Gastrocnemius medialis (tissue), 4 donors: Measurements from ENCODE around the gene ERAP2. TPM values are rescaled to one million over a fixed set of nuclear protein-coding genes. Genes with fewer than 3 reads are reported as not detected.

ENCODE experiments used
- ATAC-seq, 2 donors: fragments of 150-250 bp; one replicate each; pipeline ENCODE4 v1.9.1; 2016
- DNase-seq, 2 donors: peaks; one replicate each; pipeline ENCODE4 v3.0.0-alpha.2; 2019
- H3K27ac ChIP-seq, 4 donors: fragments of 200-600 bp; sonication (generic); 1 replicate in 1 of 4; 2 replicates in 3 of 4; pipeline ENCODE4 v1.5.1; 2016 to 2018; ENCODE audit warnings: mild to moderate bottlenecking in 2 of 4, moderate library complexity in 1 of 4
- H3K27me3 ChIP-seq, 3 donors: fragments of 200-600 bp; sonication (generic) in 2 of 3; 1 replicate in 1 of 3; 2 replicates in 2 of 3; pipeline versions ENCODE4 v1.5.1 to v1.6.0; 2016 to 2019; ENCODE audit warnings: mild to moderate bottlenecking in 1 of 3, moderate library complexity in 1 of 3
- H3K36me3 ChIP-seq, 2 donors: fragments of 200-600 bp; sonication (generic) in 1 of 2; one replicate each; pipeline ENCODE4 v1.5.1; 2017 to 2018
- H3K4me1 ChIP-seq, 2 donors: fragments of 200-600 bp; sonication (generic) in 1 of 2; one replicate each; pipeline ENCODE4 v1.5.1; 2016 to 2017; ENCODE audit warnings: mild to moderate bottlenecking in 2 of 2
- H3K4me3 ChIP-seq, 4 donors: fragments of 200-600 bp; sonication (generic) in 3 of 4; 1 replicate in 1 of 4; 2 replicates in 3 of 4; pipeline ENCODE4 v1.5.1; 2016 to 2019; ENCODE audit warnings: mild to moderate bottlenecking in 2 of 4
- H3K9me3 ChIP-seq, 3 donors: fragments of 200-600 bp; sonication (generic) in 2 of 3; 1 replicate in 1 of 3; 2 replicates in 2 of 3; pipeline ENCODE4 v1.5.1; 2016 to 2019
- CTCF ChIP-seq, 5 experiments: fragments of 450-650 bp in 3 of 5; fragments of 200-600 bp in 2 of 5; sonication (generic) in 2 of 5; IDR thresholded peaks in 4 of 5; conservative IDR thresholded peaks in 1 of 5; 1 replicate in 4 of 5; 2 replicates in 1 of 5; pipeline ENCODE4 v1.5.1; 2016 to 2019; ENCODE audit warnings: antibody characterized with exemption in 5 of 5, mild to moderate bottlenecking in 3 of 5, moderate library complexity in 3 of 5
- POLR2A ChIP-seq, 2 donors: fragments of 450-650 bp; IDR thresholded peaks; one replicate each; pipeline ENCODE4 v1.6.1; 2017; ENCODE audit warnings: antibody characterized with exemption in 2 of 2, mild to moderate bottlenecking in 2 of 2, moderate library complexity in 2 of 2
- in situ Hi-C, 4 donors: fragments of 200-750 bp; cut with MboI; loops; one replicate each; pipeline versions ENCODE4 v1.15.0 to v1.8.0; 2017; ENCODE audit warnings: low sequenced_read_pairs in 4 of 4
- intact Hi-C: fragments of 100-400 bp; cut with DNase I; formaldehyde crosslinking; loops from one replicate; pipeline ENCODE4 v1.15.1; 2023; ENCODE audit warnings: low total_unique reads
- total RNA-seq, 4 donors: library from RNA; depleted of rRNA; stranded (reverse); fragments of >200 nt; gene quantifications; one replicate each; pipeline versions ENCODE4 v1.1.0 to v1.2.3, GENCODE V29; 2016

The ERAP2 gene
- total RNA-seq, 4 donors from 2014 or later, result 1.1 to 8.5 (median 2.9) TPM

- no peaks in the 10 kb centered on the region for H3K27me3 ChIP-seq
- intact Hi-C loops (no loop called here), in situ Hi-C loops (loop anchor here in 1 of 4 donors (10.0 kb wide), 1 partner anchor 301 kb away; no protein-coding TSS in a partner anchor)
- TF ChIP-seq POLR2A (IDR thresholded peaks at IDR 0.05) (no peak), CTCF (IDR thresholded peaks at IDR 0.05 in 4 of 5, conservative IDR thresholded peaks at IDR 0.05 in 1 of 5) (no peak)
- H3K4me3 ChIP-seq, result no peak overlapping the region
- H3K36me3 ChIP-seq, result no peaks in the 10 kb centered on the region
- H3K9me3 ChIP-seq, result no peaks in the 10 kb centered on the region
- H3K4me1 ChIP-seq, result peaks cover 0 to 2% of the 10 kb centered on the region in 2 donors
- DNase-seq, result no peak
- no peak for ATAC-seq
- H3K27ac ChIP-seq, result no peak overlapping the region
Measured at GRCh38 chr5:96863949-96864584, 12.2 kb upstream of the ERAP2 start.

GRCh38 chr5:96864922-96865530, 11.3 kb upstream of the ERAP2 start:
- H3K9me3 ChIP-seq, result no peaks in the 10 kb centered on the region
- H3K27ac ChIP-seq, result no peak overlapping the region
- no peak for DNase-seq
- no peaks in the 10 kb centered on the region for H3K36me3 ChIP-seq
- no peak for ATAC-seq
- in situ Hi-C loops (loop anchor here in 1 of 4 donors (10.0 kb wide), 1 partner anchor 300 kb away; no protein-coding TSS in a partner anchor), intact Hi-C loops (no loop called here)
- H3K4me3 ChIP-seq, result no peak overlapping the region
- H3K27me3 ChIP-seq, result no peaks in the 10 kb centered on the region
- peaks cover 0 to 6% of the 10 kb centered on the region in 2 donors for H3K4me1 ChIP-seq
- no peak for TF ChIP-seq POLR2A (IDR thresholded peaks at IDR 0.05)
- no peak for TF ChIP-seq CTCF (IDR thresholded peaks at IDR 0.05 in 4 of 5, conservative IDR thresholded peaks at IDR 0.05 in 1 of 5)

- intact Hi-C loops, result loop anchor here (1.0 to 2.0 kb wide), 3 partner anchors 60 to 294 kb away; no protein-coding TSS in a partner anchor
- no peak for DNase-seq
- Histone ChIP-seq H3K27ac (no peak overlapping the region), H3K9me3 (no peaks in the 10 kb centered on the region), H3K27me3 (no peaks in the 10 kb centered on the region), H3K4me1 (peaks cover 0 to 6% of the 10 kb centered on the region in 2 donors), H3K4me3 (no peak overlapping the region), H3K36me3 (no peaks in the 10 kb centered on the region)
- ATAC-seq, result peak; percentile 96 to 99
- in situ Hi-C loops, result loop anchor here in 1 of 4 donors (10.0 kb wide), 1 partner anchor 296 kb away; no protein-coding TSS in a partner anchor
- no peak for TF ChIP-seq POLR2A (IDR thresholded peaks at IDR 0.05)
- peak; percentile 77 to 98 (median 90) for TF ChIP-seq CTCF (IDR thresholded peaks at IDR 0.05 in 4 of 5, conservative IDR thresholded peaks at IDR 0.05 in 1 of 5)
Measured at GRCh38 chr5:96868603-96869371, 7.5 kb upstream of the ERAP2 start.

GRCh38 chr5:96869372-96869641, 7.0 kb upstream of the ERAP2 start:
- Histone ChIP-seq H3K4me3 (no peak overlapping the region), H3K27ac (no peak overlapping the region), H3K9me3 (no peaks in the 10 kb centered on the region), H3K4me1 (peaks cover 0 to 6% of the 10 kb centered on the region in 2 donors), H3K27me3 (no peaks in the 10 kb centered on the region), H3K36me3 (no peaks in the 10 kb centered on the region)
- DNase-seq (no peak), ATAC-seq (no peak)
- no peak for TF ChIP-seq CTCF (IDR thresholded peaks at IDR 0.05 in 4 of 5, conservative IDR thresholded peaks at IDR 0.05 in 1 of 5)
- TF ChIP-seq POLR2A (IDR thresholded peaks at IDR 0.05), result no peak
- in situ Hi-C loops (loop anchor here in 1 of 4 donors (10.0 kb wide), 1 partner anchor 295 kb away; no protein-coding TSS in a partner anchor), intact Hi-C loops (loop anchor here (1.0 to 2.0 kb wide), 3 partner anchors 61 to 293 kb away; no protein-coding TSS in a partner anchor)
